Esophagus squamous epithelium (tissue), 4 donors: ENCODE results near the gene MKNK2.

Experiments used
- POLR2A ChIP-seq, 4 donors: fragments of 450-650 bp; IDR thresholded peaks; one replicate each; pipeline ENCODE4 v1.6.1; 2017; ENCODE audit warnings: antibody characterized with exemption in 4 of 4, mild to moderate bottlenecking in 4 of 4, moderate library complexity in 3 of 4
- TF ChIP-seq, protein P1 (sequence below), 6 experiments: fragments of 450-650 bp in 4 of 6; fragments of 200-600 bp in 2 of 6; sonication (generic) in 2 of 6; IDR thresholded peaks; one replicate each; pipeline ENCODE4 v1.5.1; 2016 to 2019; ENCODE audit warnings: antibody characterized with exemption in 6 of 6, mild to moderate bottlenecking in 4 of 6, moderate library complexity in 4 of 6

DNA sequence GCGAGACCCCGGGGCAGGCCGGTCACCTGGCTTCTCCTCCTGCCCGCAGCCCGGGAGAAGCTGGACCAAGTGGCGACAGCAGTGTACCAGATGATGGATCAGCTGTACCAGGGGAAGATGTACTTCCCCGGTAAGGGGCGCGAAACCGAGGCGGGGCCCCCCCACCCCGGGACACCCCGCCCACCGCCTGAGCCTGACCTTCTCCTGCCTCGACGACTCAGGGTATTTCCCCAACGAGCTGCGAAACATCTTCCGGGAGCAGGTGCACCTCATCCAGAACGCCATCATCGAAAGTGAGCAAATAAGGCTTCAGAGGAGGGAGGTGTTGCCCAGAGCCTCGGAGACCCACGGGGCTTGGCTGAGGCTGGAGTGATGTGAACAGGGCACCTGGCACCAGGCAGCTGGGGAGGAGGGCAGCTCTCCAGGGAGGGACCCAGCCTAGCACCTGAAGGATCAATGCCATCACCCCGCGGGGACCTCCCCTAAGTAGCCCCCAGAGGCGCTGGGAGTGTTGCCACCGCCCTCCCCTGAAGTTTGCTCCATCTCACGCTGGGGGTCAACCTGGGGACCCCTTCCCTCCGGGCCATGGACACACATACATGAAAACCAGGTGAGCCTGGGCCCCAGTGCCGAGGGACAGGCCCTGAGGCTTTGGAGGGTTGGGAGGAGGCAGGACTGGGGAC is 46.3 kb upstream of the MKNK2 start:
- TF ChIP-seq, protein P1, sequence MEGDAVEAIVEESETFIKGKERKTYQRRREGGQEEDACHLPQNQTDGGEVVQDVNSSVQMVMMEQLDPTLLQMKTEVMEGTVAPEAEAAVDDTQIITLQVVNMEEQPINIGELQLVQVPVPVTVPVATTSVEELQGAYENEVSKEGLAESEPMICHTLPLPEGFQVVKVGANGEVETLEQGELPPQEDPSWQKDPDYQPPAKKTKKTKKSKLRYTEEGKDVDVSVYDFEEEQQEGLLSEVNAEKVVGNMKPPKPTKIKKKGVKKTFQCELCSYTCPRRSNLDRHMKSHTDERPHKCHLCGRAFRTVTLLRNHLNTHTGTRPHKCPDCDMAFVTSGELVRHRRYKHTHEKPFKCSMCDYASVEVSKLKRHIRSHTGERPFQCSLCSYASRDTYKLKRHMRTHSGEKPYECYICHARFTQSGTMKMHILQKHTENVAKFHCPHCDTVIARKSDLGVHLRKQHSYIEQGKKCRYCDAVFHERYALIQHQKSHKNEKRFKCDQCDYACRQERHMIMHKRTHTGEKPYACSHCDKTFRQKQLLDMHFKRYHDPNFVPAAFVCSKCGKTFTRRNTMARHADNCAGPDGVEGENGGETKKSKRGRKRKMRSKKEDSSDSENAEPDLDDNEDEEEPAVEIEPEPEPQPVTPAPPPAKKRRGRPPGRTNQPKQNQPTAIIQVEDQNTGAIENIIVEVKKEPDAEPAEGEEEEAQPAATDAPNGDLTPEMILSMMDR (IDR thresholded peaks at IDR 0.05), result no peak
- TF ChIP-seq POLR2A (IDR thresholded peaks at IDR 0.05), result no peak
